Neural crest cell (in vitro differentiated cells): ENCODE measurements around the gene TAS2R40. TPM values are rescaled to one million over a fixed set of nuclear protein-coding genes. Genes with fewer than 3 reads are reported as not detected.

ENCODE experiments used
- DNase-seq: peaks from one replicate; pipeline ENCODE4 v3.0.0; 2021; ENCODE audit warnings: low read depth, mixed read lengths, low spot score
- H3K27ac Mint-ChIP-seq: one replicate; pipeline ENCODE4 v1.8.0; 2021; ENCODE audit warnings: mild to moderate bottlenecking, mixed read lengths; ENCODE audit not compliant: unreplicated experiment
- H3K27me3 Mint-ChIP-seq: 2 replicates; pipeline ENCODE4 v1.8.0; 2021; ENCODE audit warnings: low read depth, mild to moderate bottlenecking, mixed read lengths
- H3K36me3 Mint-ChIP-seq: 2 replicates; pipeline ENCODE4 v1.8.0; 2021; ENCODE audit warnings: low read depth, mild to moderate bottlenecking, mixed read lengths
- H3K4me1 Mint-ChIP-seq: 2 replicates; pipeline ENCODE4 v1.8.0; 2021; ENCODE audit warnings: mixed read lengths
- H3K4me3 Mint-ChIP-seq: one replicate; pipeline ENCODE4 v1.8.0; 2021; ENCODE audit warnings: mild to moderate bottlenecking, mixed read lengths
- H3K9me3 Mint-ChIP-seq: 2 replicates; pipeline ENCODE4 v1.8.0; 2021; ENCODE audit warnings: mixed read lengths
- total RNA-seq: library from RNA; stranded (reverse); gene quantifications from 2 replicates; pipeline ENCODE4 v1.2.1, GENCODE V29; 2021
- TF ChIP-seq, protein P1 (sequence below): fragments of 200-600 bp; sonication (generic); conservative IDR thresholded peaks from 2 replicates; pipeline ENCODE4 v1.5.0; 2021; ENCODE audit warnings: antibody characterized with exemption, mild to moderate bottlenecking

Gene TAS2R40
- total RNA-seq, 1 donor from 2014 or later: not detected

DNA sequence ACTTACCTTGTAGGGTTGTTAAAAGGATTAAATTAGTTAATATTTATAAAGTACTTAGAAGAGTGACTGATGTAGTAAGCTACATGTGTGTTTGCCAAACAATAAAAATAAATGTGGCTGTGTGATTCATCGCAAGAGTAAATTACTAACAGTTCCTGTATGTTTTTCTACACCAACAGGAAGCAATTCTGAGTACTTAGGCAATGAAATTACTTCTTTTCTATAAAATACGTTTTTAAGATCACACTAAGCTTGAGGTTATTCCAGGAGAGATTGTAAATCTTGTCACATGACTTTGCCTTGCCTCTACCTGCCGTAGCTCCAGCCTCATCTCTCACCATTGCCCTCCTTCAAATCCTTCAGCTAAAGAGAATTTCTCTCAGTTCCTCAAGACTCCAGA is 23.3 kb downstream of the TAS2R40 start:
- Mint-ChIP-seq H3K27me3 (no peaks in the 10 kb centered on the region), H3K36me3 (no peaks in the 10 kb centered on the region), H3K4me3 (no peak overlapping the region), H3K4me1 (peaks cover 25% of the 10 kb centered on the region), H3K27ac (no peak overlapping the region), H3K9me3 (no peaks in the 10 kb centered on the region)
- DNase-seq: no peak
- TF ChIP-seq, protein P1, sequence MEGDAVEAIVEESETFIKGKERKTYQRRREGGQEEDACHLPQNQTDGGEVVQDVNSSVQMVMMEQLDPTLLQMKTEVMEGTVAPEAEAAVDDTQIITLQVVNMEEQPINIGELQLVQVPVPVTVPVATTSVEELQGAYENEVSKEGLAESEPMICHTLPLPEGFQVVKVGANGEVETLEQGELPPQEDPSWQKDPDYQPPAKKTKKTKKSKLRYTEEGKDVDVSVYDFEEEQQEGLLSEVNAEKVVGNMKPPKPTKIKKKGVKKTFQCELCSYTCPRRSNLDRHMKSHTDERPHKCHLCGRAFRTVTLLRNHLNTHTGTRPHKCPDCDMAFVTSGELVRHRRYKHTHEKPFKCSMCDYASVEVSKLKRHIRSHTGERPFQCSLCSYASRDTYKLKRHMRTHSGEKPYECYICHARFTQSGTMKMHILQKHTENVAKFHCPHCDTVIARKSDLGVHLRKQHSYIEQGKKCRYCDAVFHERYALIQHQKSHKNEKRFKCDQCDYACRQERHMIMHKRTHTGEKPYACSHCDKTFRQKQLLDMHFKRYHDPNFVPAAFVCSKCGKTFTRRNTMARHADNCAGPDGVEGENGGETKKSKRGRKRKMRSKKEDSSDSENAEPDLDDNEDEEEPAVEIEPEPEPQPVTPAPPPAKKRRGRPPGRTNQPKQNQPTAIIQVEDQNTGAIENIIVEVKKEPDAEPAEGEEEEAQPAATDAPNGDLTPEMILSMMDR: no peak

DNA sequence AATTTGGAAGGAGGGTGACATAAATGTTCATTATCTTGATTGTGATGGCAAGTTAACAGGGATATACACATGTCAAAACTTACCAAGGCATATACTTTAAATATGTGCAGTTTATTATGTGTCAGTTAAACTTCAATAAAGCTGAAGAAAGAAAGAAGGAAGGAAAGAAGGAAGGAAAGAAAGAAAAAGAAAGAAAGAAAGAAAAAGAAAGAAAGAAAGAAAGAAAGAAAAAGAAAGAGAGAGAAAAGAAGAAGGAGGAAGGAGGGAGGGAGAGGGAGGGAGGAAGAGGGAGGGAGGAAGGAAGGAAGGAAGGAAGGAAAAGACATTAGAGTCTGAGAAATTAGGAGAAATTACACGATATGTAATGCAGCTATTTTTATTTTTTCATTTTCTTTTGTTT is 25.5 kb downstream of the TAS2R40 start:
- no peaks in the 10 kb centered on the region for H3K36me3 Mint-ChIP-seq
- H3K4me3 Mint-ChIP-seq: no peak overlapping the region
- no peak overlapping the region for H3K27ac Mint-ChIP-seq
- H3K9me3 Mint-ChIP-seq: no peaks in the 10 kb centered on the region
- DNase-seq: no peak
- peaks cover 20% of the 10 kb centered on the region for H3K4me1 Mint-ChIP-seq
- TF ChIP-seq, protein P1: no peak
- H3K27me3 Mint-ChIP-seq: no peaks in the 10 kb centered on the region

DNA sequence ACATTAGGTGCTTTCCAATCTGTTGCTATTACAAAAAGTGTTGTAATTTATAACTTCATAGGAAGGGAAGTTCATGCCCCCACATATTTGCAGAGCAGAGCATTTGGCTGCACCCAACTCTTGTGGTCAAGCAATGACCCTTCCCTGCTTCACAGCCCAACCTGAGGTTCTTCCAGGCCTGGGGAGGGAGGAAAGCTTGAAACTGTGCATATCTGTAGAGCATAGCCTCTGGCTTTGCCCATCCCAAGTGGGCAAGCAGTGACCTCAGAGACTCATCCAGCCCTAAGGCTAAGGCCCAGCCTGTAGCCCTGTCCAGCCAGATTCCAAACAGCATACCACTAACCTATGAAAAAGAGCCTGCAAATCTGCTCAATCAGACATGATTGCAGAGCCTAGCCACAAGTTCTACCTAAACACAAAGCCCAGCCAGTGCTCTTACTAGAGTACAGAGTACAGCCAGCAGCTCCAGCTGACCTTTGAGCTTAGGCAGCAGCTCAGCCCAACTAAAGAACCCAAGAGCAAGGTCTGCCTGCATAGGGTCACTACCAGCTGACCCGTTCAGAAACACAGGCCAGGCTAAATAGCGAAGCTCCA is 27.0 kb downstream of the TAS2R40 start:
- TF ChIP-seq, protein P1: no peak
- Mint-ChIP-seq H3K4me3 (no peak overlapping the region), H3K9me3 (peaks cover 4% of the 10 kb centered on the region), H3K4me1 (peaks cover 10% of the 10 kb centered on the region), H3K27me3 (no peaks in the 10 kb centered on the region), H3K27ac (no peak overlapping the region), H3K36me3 (peaks cover 7% of the 10 kb centered on the region)
- DNase-seq: no peak

DNA sequence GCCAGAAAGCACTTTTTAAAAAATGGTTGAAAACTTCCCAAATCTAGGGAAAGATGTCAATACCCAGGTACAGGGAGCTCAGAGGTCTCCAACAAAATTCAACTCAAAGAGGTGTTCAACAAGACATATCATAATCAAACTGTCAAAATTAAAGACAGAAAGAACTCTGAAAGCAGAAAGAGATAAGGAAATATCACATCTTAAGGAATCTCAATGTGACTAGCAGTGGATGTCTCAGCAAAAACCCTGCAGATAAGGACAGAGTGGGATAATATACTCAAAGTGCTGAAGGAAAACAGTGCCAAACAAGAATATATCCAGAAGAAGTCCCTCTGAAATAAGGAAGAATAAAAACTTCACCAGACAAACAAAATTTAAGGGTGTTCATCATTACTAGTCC is 28.4 kb downstream of the TAS2R40 start:
- peaks cover 8% of the 10 kb centered on the region for H3K9me3 Mint-ChIP-seq
- no peaks in the 10 kb centered on the region for H3K27me3 Mint-ChIP-seq
- TF ChIP-seq, protein P1: no peak
- H3K4me1 Mint-ChIP-seq: peaks cover 7% of the 10 kb centered on the region
- H3K4me3 Mint-ChIP-seq: no peak overlapping the region
- H3K36me3 Mint-ChIP-seq: peaks cover 11% of the 10 kb centered on the region
- H3K27ac Mint-ChIP-seq: no peak overlapping the region
- no peak for DNase-seq

DNA sequence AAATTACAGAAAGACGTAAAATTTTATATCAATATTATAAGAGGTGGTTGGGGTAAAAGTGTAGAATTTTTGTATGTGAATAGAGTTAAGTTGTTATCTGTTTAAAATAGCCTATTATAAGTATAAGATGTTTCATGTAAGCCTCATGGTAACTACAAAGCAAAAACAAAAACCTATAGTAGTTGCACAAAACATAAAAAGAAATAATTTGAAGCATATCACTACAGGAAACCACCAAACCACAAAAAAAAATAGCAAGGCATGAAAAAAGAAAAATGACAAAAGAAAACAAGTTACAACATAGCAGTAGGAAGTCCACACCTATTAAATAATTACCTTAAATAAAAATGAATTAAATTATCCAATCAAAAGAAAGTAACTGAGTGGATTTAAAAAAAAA is 29.0 kb downstream of the TAS2R40 start:
- DNase-seq: no peak
- Mint-ChIP-seq H3K36me3 (peaks cover 11% of the 10 kb centered on the region), H3K9me3 (peaks cover 8% of the 10 kb centered on the region), H3K4me1 (peaks cover 7% of the 10 kb centered on the region), H3K27me3 (no peaks in the 10 kb centered on the region), H3K27ac (no peak overlapping the region), H3K4me3 (no peak overlapping the region)
- TF ChIP-seq, protein P1: no peak
